ENCODE data around the gene RECQL5. TPM values are rescaled to one million over a fixed set of nuclear protein-coding genes. Genes with fewer than 3 reads are reported as not detected.
A peak's percentile ranks its signal among the peaks of the same experiment; 100 is the strongest.

The RECQL5 gene
- total and polyA plus RNA-seq, 7 donors = 5.1 to 30.1 (median 11.1) TPM

DNA sequence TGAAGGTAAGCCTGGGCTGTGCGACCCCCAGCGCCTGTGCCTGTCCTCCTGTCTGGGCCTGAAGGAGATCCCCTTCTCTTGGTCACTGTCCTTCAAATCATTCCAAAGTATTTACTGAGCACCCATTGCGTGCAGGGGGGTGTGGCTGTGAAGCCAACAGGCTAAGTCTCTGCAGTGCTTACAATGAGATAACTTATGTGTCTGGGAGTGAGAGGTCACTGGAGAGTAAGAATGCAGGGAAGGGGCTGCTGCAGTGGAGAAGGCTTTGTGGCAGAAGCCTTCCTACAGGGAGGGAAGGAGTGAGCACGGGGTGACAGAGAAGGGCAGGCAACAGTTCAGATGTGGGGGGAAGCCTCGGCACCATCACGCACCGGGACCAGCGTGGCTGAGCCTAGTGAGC, 44.9 kb downstream of the RECQL5 start:
- no peak overlapping the region for H3K4me3 ChIP-seq
- no peaks in the 10 kb centered on the region for H3K4me1 ChIP-seq
- no peaks in the 10 kb centered on the region for H3K27me3 ChIP-seq
- intact Hi-C loops (cut with DNase I) = no loop called here
- H3K36me3 ChIP-seq = peaks cover 3 to 71% (median 28%) of the 10 kb centered on the region in 4 donors
- TF ChIP-seq POLR2A (IDR thresholded peaks at IDR 0.05) (no peak), EP300 (IDR thresholded peaks at IDR 0.05) (no peak), CTCF (IDR thresholded peaks at IDR 0.05) (no peak), POLR2AphosphoS5 (IDR thresholded peaks at IDR 0.05) (no peak)
- no peak overlapping the region for H3K27ac ChIP-seq
- H3K9me3 ChIP-seq = no peaks in the 10 kb centered on the region
- WGBS, 2 donors = 93 to 95% methylated on average over 8 of the region's 8 CpGs
- no peak for DNase-seq

DNA sequence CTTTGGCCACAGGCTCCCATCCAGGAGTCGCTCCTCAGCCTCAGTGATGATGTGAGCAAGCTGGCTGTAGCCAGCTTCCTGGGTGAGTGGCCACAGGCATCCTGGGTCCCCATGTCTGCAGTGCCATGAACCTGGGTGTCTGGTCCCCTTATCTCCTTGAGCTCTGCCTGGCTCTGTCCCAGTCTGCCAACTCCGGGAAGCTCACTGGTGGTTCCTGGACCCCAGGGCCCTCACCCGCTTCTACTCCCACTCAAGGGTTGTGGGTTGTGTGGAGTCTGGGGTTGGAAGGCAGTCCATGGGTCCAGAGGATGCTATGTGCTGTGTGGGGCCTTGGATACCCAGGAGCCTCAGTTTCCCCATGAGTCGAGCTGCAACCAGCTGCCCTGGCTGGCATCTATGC, 45.5 kb downstream of the RECQL5 start:
- TF ChIP-seq EP300 (IDR thresholded peaks at IDR 0.05) = no peak
- no peak for TF ChIP-seq POLR2AphosphoS5 (IDR thresholded peaks at IDR 0.05)
- no peak for TF ChIP-seq CTCF (IDR thresholded peaks at IDR 0.05)
- no peak for TF ChIP-seq POLR2A (IDR thresholded peaks at IDR 0.05)
- no peak overlapping the region for H3K27ac ChIP-seq
- no peaks in the 10 kb centered on the region for H3K27me3 ChIP-seq
- no peaks in the 10 kb centered on the region for H3K9me3 ChIP-seq
- H3K4me1 ChIP-seq = no peaks in the 10 kb centered on the region
- intact Hi-C loops (cut with DNase I) = no loop called here
- no peak for DNase-seq
- no peak overlapping the region for H3K4me3 ChIP-seq
- H3K36me3 ChIP-seq = peaks cover 3 to 71% (median 27%) of the 10 kb centered on the region in 4 donors
- WGBS, 2 donors = 91 to 94% methylated on average over 4 of the region's 4 CpGs

DNA sequence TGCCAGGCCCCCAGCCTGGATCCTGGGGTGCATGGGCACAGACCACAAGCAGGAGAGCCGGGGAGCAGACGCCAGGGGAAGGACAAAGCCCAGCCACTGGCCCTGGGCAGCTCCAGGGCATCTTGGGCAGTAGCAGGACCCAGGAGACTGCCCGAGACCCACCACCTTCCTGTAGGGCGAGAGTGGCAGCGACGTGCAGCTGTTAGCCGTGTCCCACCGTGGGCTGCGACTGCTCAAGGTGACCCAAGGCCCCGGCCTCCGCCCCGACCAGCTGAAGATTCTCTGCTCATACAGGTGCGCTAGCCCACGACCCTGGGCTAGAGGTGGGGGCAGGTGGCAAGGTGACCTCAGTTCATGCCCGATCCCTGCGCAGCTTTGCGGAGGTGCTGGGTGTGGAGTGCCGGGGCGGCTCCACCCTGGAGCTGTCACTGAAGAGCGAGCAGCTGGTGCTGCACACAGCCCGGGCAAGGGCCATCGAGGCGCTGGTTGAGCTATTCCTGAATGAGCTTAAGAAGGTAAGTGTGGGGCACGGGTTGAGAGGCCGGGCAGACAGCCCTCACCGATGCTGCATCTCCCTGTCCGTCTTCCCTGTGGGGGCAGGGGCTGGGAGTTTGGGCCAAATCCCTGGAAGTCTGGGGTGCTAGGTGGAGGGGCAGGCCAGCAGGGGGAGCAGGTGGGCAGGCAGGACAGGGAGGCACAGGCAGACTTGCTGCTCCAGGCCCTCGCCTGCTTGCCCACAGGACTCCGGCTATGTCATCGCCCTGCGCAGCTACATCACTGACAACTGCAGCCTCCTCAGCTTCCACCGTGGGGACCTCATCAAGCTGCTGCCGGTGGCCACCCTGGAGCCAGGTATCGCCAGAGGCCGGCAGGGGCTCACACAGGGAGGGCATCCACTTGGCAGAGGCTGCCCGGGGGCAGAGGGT, 47.2 kb downstream of the RECQL5 start:
- H3K4me3 ChIP-seq = no peak overlapping the region
- H3K27me3 ChIP-seq = no peaks in the 10 kb centered on the region
- no peak for DNase-seq
- intact Hi-C loops (cut with DNase I) = no loop called here
- no peaks in the 10 kb centered on the region for H3K4me1 ChIP-seq
- H3K27ac ChIP-seq = no peak overlapping the region
- WGBS, 2 donors = 89 to 92% methylated on average over 36 of the region's 36 CpGs
- H3K36me3 ChIP-seq = peaks cover 0 to 71% (median 26%) of the 10 kb centered on the region in 4 donors
- no peaks in the 10 kb centered on the region for H3K9me3 ChIP-seq
- no peak for TF ChIP-seq EP300 (IDR thresholded peaks at IDR 0.05)

- DNase-seq = no peak
- Histone ChIP-seq H3K4me1 (no peaks in the 10 kb centered on the region), H3K27ac (no peak overlapping the region), H3K4me3 (no peak overlapping the region), H3K36me3 (peaks cover 10 to 87% (median 34%) of the 10 kb centered on the region in 4 donors), H3K9me3 (no peaks in the 10 kb centered on the region), H3K27me3 (no peaks in the 10 kb centered on the region)
- no peak for TF ChIP-seq POLR2AphosphoS5 (IDR thresholded peaks at IDR 0.05)
- TF ChIP-seq POLR2A (IDR thresholded peaks at IDR 0.05) = no peak
- TF ChIP-seq CTCF (IDR thresholded peaks at IDR 0.05) = no peak
- no peak for TF ChIP-seq EP300 (IDR thresholded peaks at IDR 0.05)
- WGBS, 2 donors = 63 to 80% methylated on average over 11 of the region's 11 CpGs
- intact Hi-C loops (cut with DNase I) = no loop called here
Observed at GRCh38 chr17:75617675-75618074, 49.3 kb downstream of the RECQL5 start.

- Histone ChIP-seq H3K27me3 (no peaks in the 10 kb centered on the region), H3K27ac (no peak overlapping the region), H3K9me3 (no peaks in the 10 kb centered on the region), H3K36me3 (peaks cover 10 to 92% (median 34%) of the 10 kb centered on the region in 4 donors), H3K4me1 (no peaks in the 10 kb centered on the region), H3K4me3 (no peak overlapping the region)
- peak in 1 of 2 donors; percentile 23 for TF ChIP-seq POLR2A (IDR thresholded peaks at IDR 0.05)
- no peak for TF ChIP-seq EP300 (IDR thresholded peaks at IDR 0.05)
- no peak for TF ChIP-seq POLR2AphosphoS5 (IDR thresholded peaks at IDR 0.05)
- no peak for TF ChIP-seq CTCF (IDR thresholded peaks at IDR 0.05)
- WGBS, 2 donors = 22 to 72% methylated on average over 16 of the region's 16 CpGs
- no peak for DNase-seq
- intact Hi-C loops (cut with DNase I) = no loop called here
Observed at GRCh38 chr17:75617218-75617617, 49.7 kb downstream of the RECQL5 start.

Data from sigmoid colon (tissue), 7 donors.